Adipocyte (in vitro differentiated cells): ENCODE measurements around the gene TMEM132D.

Source experiments
- DNase-seq: peaks from one replicate; pipeline ENCODE4 v3.0.0-alpha.2; 2015; ENCODE audit warnings: low read depth
- H3K27me3 ChIP-seq: replicated peaks from 2 replicates; pipeline ENCODE4 v1.7.0; 2013; ENCODE audit warnings: mild to moderate bottlenecking, low read length, moderate library complexity; ENCODE audit not compliant: control insufficient read depth, insufficient read depth
- H3K36me3 ChIP-seq: 2 replicates; pipeline ENCODE4 v1.7.0; 2013; ENCODE audit warnings: low read length, mild to moderate bottlenecking, moderate library complexity; ENCODE audit not compliant: control insufficient read depth, insufficient read depth, severe bottlenecking
- H3K4me1 ChIP-seq: 2 replicates; pipeline ENCODE4 v1.7.0; 2013; ENCODE audit warnings: mild to moderate bottlenecking, low read length, moderate library complexity; ENCODE audit not compliant: control insufficient read depth, insufficient read depth
- H3K4me3 ChIP-seq: 2 replicates; pipeline ENCODE4 v1.7.0; 2013; ENCODE audit warnings: mild to moderate bottlenecking, low read length, moderate library complexity
- H3K9ac ChIP-seq: 2 replicates; pipeline ENCODE4 v1.7.0; 2013; ENCODE audit warnings: mild to moderate bottlenecking, low read length, moderate library complexity
- H3K9me3 ChIP-seq: 2 replicates; pipeline ENCODE4 v1.7.0; 2013; ENCODE audit warnings: mild to moderate bottlenecking, low read length, moderate library complexity; ENCODE audit not compliant: control insufficient read depth

TMEM132D gene

DNA sequence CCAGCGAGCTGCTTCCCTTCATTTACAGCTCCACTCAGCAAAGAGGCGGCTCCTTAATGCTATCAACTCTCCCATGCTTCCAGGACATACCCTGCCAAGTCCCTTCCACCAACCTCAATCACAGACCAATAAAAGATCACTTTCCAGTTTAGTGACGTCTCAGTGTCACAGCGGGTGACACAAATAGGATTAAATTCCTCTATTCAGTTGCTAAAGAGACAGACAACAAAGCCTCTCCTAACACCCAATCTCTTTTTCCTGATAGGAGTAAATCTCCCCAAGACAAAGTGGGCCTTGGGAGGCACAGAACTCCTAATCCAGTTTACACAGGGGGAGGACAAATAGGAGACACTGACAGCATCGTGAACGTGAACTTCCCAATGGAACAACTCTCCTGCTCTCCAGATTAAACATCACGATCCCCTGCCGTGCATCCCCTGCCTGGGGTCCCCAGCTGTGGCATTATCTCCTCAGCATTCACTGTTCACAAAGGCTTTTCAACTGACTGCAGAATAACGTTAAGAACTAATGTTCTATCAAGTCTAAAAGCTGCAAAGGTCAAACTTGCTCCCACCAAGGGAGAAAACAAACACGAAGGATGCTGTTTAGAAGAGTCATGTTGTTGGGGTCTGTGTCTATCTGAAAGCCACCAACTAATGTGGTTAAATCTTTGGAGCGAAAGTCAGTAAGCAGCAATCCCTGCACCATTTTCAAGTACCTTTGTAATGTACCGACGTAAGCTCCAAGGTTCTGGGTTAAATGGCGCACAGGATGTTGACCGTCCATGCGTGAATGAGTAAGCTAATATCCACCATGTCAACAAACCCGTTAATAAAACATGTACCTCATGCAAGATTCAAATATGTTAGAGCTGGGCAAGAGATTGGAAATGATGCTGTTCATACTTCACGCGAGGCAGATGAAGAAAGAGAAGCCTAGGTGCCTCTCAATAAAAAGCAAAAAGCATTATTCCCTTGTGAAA is 31.5 kb downstream of the TMEM132D start:
- no peak overlapping the region for H3K4me3 ChIP-seq
- H3K4me1 ChIP-seq, result no peaks in the 10 kb centered on the region
- no peak for DNase-seq
- H3K9ac ChIP-seq, result no peak overlapping the region
- peaks cover 3% of the 10 kb centered on the region for H3K9me3 ChIP-seq
- H3K36me3 ChIP-seq, result no peaks in the 10 kb centered on the region
- H3K27me3 ChIP-seq, result no peaks in the 10 kb centered on the region

DNA sequence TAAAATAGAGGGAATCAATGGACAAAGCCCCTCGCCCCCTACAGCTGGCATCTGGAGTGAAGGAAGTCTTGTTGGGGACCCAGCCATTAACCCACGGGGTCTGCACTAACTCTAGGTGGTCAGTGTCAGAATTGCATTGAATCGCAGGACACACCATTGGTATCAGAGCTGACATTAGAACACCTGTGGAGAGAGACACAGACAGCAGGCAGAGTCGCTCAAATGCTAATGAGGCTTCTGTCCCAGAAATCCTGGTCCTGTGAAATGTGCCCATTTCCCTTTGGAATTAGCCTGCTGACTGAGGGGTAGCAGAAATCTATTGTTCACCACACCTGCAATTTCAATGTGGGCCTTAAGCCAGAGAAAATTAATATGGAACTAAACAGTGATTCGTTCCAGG is 33.0 kb downstream of the TMEM132D start:
- peaks cover 3% of the 10 kb centered on the region for H3K9me3 ChIP-seq
- H3K4me3 ChIP-seq, result no peak overlapping the region
- no peaks in the 10 kb centered on the region for H3K27me3 ChIP-seq
- no peaks in the 10 kb centered on the region for H3K4me1 ChIP-seq
- no peak overlapping the region for H3K9ac ChIP-seq
- no peak for DNase-seq
- H3K36me3 ChIP-seq, result no peaks in the 10 kb centered on the region

DNA sequence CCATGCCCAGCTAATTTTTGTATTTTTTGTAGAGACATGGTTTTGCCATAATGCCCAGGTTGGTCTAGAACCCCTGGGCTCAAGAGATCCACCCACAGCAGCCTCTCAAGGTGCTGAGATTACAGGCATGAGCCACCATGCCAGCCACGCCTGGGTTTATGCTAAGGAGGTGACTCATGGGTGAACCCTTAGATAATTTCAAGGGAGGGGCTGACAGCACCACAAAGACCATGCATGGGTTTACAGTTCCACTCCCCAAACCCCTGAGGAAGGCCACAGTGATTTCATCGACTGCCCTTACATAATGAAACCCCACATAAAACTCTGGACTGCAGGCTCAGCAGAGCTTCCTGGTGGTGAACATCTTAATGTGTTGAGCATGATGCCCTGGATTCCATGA is 33.7 kb downstream of the TMEM132D start:
- H3K4me1 ChIP-seq, result no peaks in the 10 kb centered on the region
- no peak overlapping the region for H3K4me3 ChIP-seq
- no peak overlapping the region for H3K9ac ChIP-seq
- no peaks in the 10 kb centered on the region for H3K27me3 ChIP-seq
- no peak for DNase-seq
- H3K36me3 ChIP-seq, result no peaks in the 10 kb centered on the region
- H3K9me3 ChIP-seq, result peaks cover 3% of the 10 kb centered on the region

DNA sequence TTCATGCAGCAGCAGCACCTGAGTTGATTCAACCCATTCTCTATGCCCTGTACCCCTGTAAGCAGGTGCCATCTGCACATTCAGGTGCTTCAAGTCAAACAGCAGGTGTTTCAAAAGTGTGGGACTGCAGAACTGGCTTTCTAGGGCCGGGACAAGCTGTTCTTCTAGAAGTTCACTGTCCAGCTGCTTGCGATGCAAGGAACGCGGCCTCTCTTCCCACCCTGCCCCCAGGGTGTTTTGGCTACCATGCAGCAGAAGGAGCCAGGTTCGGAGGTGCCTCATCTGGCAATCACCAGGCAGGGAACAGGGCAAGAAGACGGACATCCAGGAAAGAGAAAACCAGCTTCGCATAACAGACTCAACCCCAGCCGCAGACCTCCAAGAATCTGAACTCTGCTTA is 35.2 kb downstream of the TMEM132D start:
- H3K27me3 ChIP-seq, result no peaks in the 10 kb centered on the region
- H3K4me1 ChIP-seq, result no peaks in the 10 kb centered on the region
- H3K9ac ChIP-seq, result no peak overlapping the region
- H3K4me3 ChIP-seq, result no peak overlapping the region
- no peak for DNase-seq
- no peaks in the 10 kb centered on the region for H3K36me3 ChIP-seq
- peaks cover 6% of the 10 kb centered on the region for H3K9me3 ChIP-seq

DNA sequence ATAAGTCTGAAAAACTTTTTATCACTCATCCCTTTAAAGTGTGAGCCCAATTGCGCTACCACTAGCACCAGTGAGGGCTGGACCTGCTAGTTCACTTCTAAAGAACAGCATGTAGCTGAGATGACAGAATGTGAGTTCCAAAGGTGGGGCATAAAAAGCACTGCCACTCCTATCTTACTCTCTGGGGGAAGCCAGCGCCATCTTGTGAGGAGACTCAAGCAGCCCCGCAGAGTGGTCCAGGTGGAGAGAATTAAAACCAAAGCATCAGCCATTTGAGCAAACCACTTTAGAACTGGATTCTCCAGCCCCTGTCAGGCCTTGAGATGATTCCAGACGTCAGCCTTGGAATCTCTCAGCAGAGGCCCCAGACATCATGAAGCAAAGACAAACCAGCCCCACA is 39.9 kb downstream of the TMEM132D start:
- H3K9me3 ChIP-seq, result peaks cover 3% of the 10 kb centered on the region
- no peaks in the 10 kb centered on the region for H3K27me3 ChIP-seq
- H3K4me3 ChIP-seq, result no peak overlapping the region
- H3K9ac ChIP-seq, result no peak overlapping the region
- DNase-seq, result no peak
- no peaks in the 10 kb centered on the region for H3K4me1 ChIP-seq
- H3K36me3 ChIP-seq, result no peaks in the 10 kb centered on the region

DNA sequence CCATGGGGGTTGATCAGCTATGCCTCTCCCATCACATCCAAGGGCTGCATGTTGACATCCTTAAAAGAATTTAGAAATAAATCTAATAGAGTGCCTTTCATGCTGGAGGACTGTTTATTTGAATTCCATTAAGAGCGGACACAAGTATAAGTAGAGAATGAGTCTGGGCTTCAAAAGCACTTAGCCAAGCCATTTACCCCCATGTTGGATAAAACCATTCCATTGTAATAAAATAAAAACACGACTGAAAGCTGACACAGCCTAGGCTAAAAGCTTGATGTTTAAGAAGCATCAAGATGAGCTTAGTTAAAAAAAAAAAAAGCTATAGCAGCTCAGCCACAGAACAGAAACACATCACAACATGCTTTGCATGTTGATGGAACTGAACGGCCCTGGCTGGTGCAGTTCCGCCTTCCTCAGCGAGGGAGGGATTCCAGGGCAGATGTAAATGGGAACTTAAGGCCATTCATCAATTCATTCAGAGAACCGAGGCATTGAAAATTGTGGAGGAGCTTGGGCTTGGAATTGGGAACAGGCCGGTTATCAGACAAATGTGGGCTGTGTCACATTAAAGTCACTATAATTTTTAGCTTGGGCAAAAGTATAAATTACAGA is 41.2 kb downstream of the TMEM132D start:
- DNase-seq, result no peak
- no peaks in the 10 kb centered on the region for H3K4me1 ChIP-seq
- H3K9me3 ChIP-seq, result peaks cover 3% of the 10 kb centered on the region
- no peak overlapping the region for H3K9ac ChIP-seq
- no peak overlapping the region for H3K4me3 ChIP-seq
- no peaks in the 10 kb centered on the region for H3K36me3 ChIP-seq
- no peaks in the 10 kb centered on the region for H3K27me3 ChIP-seq

DNA sequence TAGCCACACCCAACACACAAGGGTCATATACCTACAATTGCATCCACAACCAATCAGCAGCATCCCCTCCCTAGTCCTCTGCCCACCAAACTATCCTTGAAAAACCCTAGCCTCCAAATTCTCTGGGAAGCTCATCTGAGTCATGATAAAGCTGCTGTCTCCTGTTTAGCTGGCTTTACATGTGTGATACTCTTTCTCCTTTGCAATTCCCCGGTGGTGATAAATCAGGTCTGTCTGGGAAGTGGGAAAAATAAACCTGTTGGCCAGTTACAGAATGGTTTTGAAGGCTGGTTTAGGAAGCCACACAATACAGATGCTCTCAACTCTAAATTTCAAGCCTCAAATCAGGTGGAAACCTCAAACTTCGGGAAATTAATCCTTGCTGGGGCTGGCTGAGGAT is 41.9 kb downstream of the TMEM132D start:
- DNase-seq, result no peak
- Histone ChIP-seq H3K27me3 (no peaks in the 10 kb centered on the region), H3K9me3 (peaks cover 3% of the 10 kb centered on the region), H3K4me1 (no peaks in the 10 kb centered on the region), H3K4me3 (no peak overlapping the region), H3K9ac (no peak overlapping the region), H3K36me3 (no peaks in the 10 kb centered on the region)

DNA sequence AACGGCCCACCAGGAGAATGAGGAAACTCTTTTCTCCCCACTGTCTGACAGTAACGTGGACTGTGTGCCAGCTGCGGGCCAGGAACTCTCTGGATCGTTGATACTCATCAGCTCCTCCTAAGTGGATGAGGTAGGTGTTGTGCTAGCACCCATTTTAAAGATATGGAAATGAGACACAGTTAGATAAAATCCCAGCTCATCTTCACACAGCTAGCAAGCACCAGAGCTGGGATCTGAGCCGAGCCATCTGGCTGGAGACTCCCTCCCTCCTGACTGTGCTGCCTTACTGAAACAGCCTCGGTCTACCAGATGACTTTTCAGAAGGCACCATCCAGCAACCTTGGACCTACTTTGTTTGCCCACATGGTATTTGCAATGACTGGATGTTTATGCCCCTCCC is 49.2 kb downstream of the TMEM132D start:
- Histone ChIP-seq H3K9ac (no peak overlapping the region), H3K4me1 (no peaks in the 10 kb centered on the region), H3K36me3 (no peaks in the 10 kb centered on the region), H3K4me3 (no peak overlapping the region), H3K9me3 (no peaks in the 10 kb centered on the region), H3K27me3 (no peaks in the 10 kb centered on the region)
- no peak for DNase-seq

DNA sequence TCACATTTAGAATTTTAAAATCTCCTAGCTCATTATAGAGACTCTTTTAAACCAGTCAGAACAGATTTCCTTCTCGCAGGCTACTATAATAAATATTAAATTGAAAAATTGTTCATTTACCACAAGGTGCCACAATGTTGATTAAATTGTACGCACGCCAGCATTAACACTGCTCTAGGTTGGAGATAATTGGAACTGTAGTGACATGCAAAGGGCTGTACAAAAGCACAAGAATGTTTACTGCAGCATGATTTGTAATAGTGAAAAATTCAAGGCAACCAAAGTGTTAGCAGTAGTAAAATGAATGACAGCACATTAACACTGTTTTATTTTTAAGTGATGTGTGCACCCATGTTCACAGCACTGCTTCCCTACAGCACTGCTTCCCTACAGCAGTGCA is 52.5 kb downstream of the TMEM132D start:
- Histone ChIP-seq H3K4me3 (no peak overlapping the region), H3K27me3 (no peaks in the 10 kb centered on the region), H3K36me3 (no peaks in the 10 kb centered on the region), H3K4me1 (no peaks in the 10 kb centered on the region), H3K9me3 (no peaks in the 10 kb centered on the region), H3K9ac (no peak overlapping the region)
- DNase-seq, result no peak

DNA sequence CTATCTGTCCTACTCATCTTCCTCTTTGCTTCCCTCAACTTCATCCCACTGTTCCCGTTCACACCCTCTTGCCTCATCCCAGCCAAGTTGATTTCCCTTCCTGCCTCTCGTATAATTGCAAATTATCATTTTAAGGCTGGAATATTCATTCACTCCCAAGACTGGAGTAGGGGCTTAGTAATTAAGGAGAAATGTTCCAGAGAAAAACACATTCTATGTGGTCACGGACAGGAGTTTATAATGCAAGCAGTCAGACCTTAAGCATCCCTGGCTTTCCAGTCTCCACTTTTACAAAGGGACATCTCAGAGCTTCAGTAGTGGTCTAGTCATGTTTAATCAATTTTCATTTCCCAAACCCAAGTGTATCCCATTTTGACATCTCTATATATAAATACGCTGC is 54.9 kb downstream of the TMEM132D start:
- H3K36me3 ChIP-seq, result no peaks in the 10 kb centered on the region
- peak; percentile 55 for DNase-seq

DNA sequence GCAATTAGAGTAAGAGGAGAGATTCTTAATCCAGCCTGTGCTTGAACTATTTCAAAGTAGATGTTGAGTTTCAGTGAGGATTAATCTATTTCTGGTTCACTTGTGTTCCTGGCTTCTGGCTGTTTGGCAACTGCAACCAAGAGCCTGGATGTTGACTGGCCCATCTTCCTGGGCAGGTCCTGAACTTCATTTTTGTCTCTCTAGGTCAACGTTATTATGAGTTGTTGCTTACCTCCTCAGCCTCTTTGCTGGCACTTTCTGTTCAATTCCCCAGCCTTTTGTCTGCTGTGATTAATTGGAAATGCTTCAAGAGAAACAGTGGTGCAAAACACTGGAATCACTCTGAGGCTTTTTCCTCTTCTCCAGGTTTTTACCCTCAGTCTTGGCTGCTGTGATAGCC is 56.8 kb downstream of the TMEM132D start:
- H3K4me1 ChIP-seq, result no peaks in the 10 kb centered on the region
- no peaks in the 10 kb centered on the region for H3K36me3 ChIP-seq
- peak; percentile 11 for DNase-seq
- H3K27me3 ChIP-seq, result no peaks in the 10 kb centered on the region
- H3K9ac ChIP-seq, result no peak overlapping the region
- H3K4me3 ChIP-seq, result no peak overlapping the region
- H3K9me3 ChIP-seq, result no peaks in the 10 kb centered on the region

More for the DNA sequence above, 54.9 kb downstream of the TMEM132D start:
- Histone ChIP-seq H3K4me1 (no peaks in the 10 kb centered on the region), H3K9ac (no peak overlapping the region), H3K4me3 (no peak overlapping the region), H3K9me3 (no peaks in the 10 kb centered on the region), H3K27me3 (no peaks in the 10 kb centered on the region)
